GM12801 (cell line): ENCODE measurements around the gene ITPR1.

Source experiments
- TF ChIP-seq, protein P1 (sequence below): IDR thresholded peaks from one replicate; pipeline ENCODE4 v1.5.1; 2011; ENCODE audit warnings: control low read depth; ENCODE audit not compliant: insufficient read length; ENCODE audit errors: extremely low read depth

ITPR1 gene

DNA sequence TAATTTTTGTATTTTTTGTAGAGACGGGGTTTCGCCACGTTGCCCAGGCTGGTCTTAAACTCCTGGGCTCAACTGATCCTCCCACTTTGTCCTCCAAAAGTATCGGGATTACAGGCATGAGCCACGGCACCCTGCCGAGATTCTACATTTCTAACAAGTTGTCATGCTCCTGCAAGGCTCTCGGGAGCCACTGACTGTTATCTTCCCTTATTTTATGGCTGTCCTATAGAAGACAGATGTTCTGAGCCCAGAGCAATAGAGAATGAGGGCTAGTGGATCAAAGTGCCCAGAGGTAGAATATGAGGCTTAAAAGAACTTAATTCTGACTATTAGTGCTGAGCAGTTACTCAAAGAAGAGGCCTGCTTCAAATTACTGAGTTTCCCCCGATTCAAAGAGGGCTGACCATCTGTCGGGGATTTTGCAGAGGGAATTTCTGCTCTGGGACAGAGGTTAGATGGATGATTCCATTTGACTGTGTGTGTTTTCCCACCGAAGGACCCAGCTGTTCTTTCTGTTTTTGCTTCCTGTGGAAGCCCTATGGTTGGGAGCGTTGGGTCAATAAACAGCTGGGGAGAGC lies 39.5 kb downstream of the ITPR1 start:
- TF ChIP-seq, protein P1, sequence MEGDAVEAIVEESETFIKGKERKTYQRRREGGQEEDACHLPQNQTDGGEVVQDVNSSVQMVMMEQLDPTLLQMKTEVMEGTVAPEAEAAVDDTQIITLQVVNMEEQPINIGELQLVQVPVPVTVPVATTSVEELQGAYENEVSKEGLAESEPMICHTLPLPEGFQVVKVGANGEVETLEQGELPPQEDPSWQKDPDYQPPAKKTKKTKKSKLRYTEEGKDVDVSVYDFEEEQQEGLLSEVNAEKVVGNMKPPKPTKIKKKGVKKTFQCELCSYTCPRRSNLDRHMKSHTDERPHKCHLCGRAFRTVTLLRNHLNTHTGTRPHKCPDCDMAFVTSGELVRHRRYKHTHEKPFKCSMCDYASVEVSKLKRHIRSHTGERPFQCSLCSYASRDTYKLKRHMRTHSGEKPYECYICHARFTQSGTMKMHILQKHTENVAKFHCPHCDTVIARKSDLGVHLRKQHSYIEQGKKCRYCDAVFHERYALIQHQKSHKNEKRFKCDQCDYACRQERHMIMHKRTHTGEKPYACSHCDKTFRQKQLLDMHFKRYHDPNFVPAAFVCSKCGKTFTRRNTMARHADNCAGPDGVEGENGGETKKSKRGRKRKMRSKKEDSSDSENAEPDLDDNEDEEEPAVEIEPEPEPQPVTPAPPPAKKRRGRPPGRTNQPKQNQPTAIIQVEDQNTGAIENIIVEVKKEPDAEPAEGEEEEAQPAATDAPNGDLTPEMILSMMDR = no peak

DNA sequence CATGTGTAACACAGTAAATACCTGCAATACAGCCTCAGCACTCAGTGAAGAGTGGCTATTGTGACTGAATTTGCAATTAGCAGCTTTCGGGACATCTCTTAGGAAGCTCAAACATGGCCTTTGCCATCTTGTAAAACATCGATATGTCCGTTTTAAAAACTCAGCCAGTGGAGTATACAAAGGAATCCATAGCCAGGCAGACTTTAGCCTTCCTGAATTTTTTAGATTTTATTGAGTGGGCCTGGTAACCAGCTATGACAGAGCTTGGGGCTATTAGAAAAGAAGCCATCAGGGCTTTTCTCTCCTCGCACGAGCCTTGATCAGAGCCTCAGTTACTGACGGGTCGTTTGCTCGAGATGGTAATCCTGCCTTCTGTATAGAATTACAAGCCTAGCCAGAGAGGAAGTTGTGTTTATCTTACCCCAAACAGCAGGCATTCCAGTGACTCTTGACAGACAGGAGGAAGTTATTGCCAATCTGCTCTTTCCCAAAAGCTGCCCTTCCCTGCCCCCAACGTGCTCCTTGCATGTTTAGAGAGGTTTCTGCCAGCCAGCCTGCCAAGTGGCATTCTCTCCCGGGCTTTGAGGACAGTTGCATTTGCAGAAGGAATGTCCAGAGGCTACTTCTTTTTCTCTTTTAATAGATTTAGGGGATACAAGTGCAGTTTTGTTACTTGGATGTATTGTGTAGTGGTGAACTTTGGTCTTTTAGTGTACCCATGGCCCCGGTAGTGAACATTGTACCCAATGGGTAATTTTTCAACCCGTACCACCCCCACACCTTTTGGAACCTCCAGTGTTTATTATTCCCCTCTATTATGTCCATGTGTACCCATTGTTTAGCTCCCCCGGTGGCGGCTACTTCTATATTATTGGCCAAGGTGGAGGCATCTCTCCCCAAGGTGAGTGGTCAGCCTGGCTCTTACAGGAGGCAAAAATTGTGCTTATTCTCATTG lies 40.6 kb downstream of the ITPR1 start:
- TF ChIP-seq, protein P1 = no peak

DNA sequence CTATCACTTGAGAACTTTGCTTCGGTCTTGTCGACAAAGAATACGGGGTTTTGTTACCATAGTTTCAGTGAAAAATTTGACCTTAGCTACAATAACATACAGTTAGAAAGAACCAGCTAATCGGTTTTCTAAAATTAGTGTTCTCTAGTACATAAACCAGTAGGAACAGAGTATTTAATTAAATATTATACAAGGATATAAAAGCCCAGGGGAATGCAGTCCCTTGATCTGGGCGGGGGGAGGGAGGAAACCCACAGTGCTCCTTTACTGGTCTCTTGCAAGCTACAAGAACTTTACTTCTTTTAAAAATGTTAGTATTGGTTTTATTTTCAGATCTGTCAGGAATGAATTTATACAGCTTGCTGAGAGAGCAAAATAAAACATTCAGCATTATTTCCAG lies 41.8 kb downstream of the ITPR1 start:
- TF ChIP-seq, protein P1 = no peak

DNA sequence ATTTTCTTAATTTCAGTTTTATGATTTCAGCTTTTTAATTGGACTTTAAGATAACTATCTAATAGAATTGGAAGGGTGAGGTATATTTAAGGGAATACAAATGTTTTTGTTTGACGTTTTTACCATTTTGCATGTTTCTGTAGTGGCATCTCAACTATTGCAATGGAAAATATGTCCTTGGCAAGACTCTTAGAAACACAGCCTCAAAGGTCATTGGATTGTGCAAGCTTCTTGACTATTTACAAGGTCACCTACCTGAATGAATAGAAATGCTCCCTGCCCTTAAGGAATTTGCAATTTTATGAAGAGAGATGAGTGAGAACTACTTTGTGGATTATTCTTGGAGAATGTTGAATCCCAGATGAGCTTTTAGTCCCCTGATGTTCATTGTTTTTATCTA lies 43.1 kb downstream of the ITPR1 start:
- TF ChIP-seq, protein P1 = no peak

DNA sequence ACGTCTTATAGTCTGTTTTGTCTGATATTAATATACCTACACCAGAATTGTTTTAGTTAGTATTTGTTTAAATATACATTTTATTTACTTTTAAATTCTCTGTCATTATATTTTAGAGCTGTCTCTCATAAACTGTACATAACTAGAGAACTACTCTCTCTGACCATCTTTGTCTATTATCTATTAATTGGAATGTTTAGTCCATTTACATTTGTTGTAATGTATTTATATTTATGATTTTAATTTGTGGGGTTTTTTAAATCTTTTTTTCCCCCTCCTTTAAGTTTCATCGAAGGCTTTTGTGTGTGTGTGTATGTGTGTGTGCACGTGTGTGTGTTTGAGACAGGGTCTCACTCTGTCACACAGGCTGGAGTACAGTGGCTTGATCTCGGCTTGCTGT lies 47.1 kb downstream of the ITPR1 start:
- TF ChIP-seq, protein P1 = no peak

DNA sequence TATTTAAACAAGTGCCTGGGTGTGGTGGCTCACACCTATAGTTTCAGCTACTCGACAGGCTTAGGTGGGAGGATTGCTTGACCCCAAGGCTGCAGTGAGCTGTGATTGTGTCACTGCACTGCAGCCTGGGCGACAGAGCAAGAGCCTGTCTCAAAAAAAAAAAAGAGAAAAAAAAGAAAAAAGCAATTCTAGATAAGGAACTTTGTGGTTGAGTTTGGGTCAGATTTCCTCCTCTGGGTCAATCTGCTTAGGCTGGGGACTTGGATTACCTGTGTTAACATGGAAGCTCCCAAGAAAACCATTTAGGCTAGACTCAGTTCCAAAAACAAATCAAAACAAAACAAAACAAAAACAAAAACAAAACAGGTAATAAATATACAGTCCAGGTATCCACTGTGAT lies 50.0 kb downstream of the ITPR1 start:
- TF ChIP-seq, protein P1 = no peak

DNA sequence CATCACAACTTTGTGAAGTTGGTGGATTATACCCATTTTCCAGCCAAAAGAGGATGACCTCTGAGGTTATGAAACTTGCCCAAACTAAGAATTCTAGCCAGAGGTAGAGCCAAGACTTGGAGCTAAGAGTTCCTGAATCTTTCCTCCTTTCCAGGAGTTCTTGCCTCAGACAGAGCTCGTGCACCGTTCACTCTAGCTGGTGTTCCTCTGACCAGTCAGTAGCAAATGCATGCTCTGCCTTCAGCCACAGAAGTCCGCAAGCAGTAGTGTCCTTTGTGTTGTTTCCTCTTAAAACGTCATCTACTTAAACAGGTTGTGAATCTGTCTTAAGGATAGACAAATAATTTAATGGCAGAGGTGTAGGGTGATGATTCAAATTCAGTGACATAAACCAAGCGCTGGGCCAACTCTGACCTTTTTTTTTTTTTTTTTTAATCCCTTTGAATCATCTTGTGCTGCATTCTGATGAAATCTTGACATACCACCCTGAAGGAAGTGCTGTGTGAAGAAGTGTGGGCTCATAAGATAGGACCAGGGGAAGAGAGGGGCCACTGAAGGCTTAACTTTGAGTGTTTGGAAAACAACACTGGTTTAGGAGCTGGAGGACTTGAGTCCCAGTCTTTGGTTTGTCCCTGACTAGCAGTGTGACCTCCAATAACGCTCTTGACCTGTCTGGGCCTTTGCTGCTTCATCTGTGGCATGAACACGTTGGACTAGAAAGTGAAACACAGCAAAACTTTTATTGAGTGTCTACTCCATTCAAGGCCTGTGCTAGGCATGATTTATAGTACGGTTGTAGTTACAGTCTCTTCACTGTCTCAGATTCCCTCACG lies 53.4 kb downstream of the ITPR1 start:
- TF ChIP-seq, protein P1 = no peak
